DOHH2 (cell line): ENCODE data around the gene OR2AK2.
A peak's percentile ranks its signal among the peaks of the same experiment; 100 is the strongest.
"Not testable (repeated sequence)": the region's sequence is repeated elsewhere in the genome, so short reads cannot be mapped to it uniquely, and the experiment has no call there.

ENCODE experiments used
- CTCF ChIP-seq: fragments of 200-600 bp; sonication (generic); IDR thresholded peaks from one replicate; pipeline ENCODE4 v1.5.1; 2014; ENCODE audit warnings: antibody characterized with exemption, mild to moderate bottlenecking, low read depth, low read length; ENCODE audit not compliant: poor library complexity, severe bottlenecking
- EZH2phosphoT487 ChIP-seq: fragments of 200-600 bp; sonication (generic); IDR thresholded peaks from 2 replicates; pipeline ENCODE4 v1.6.1; 2017; ENCODE audit warnings: borderline replicate concordance, mild to moderate bottlenecking, antibody characterized with exemption, low read length, moderate library complexity, mixed read lengths

DNA sequence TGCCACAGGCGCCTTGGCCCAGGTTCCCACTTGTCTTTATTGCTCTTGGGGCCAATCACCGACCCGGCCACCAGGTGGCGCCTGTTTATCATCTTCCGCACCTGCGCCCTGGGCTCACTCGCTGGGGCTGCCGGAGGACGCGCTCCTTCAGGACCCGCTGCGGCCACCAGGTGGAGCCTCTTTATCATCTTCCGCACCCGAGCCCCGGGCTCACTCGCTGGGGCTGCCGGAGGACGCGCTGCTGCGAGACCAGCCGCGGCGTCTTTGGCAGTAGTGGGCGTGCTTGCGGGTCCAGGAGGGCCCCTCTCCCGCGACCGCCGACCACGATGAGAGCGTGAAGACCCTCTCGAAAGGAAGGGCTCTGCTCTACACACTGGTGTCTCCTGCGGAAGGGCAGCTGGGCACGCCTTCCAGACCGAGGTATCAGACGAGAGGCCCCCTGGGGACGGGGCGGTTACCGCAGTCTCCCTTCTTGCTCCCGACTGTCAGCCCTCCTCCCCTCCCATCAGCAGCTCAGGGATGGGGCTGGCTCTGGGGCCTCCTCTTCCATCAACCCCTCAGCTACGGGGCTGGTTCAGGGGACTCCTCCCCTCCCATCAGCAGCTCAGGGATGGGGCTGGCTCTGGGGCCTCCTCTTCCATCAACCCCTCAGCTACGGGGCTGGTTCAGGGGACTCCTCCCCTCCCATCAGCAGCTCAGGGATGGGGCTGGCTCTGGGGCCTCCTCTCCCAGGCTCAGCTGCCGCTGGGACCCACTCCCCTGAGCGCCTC lies 27.9 kb upstream of the OR2AK2 start:
- TF ChIP-seq CTCF = peak; percentile 93
- TF ChIP-seq EZH2phosphoT487 = not testable (repeated sequence)
